ENCODE measurements around the gene SUPT20HL1. TPM values are rescaled to one million over a fixed set of nuclear protein-coding genes. Genes with fewer than 3 reads are reported as not detected.

The SUPT20HL1 gene
- total RNA-seq, 2 donors from 2014 or later, result not detected

DNA sequence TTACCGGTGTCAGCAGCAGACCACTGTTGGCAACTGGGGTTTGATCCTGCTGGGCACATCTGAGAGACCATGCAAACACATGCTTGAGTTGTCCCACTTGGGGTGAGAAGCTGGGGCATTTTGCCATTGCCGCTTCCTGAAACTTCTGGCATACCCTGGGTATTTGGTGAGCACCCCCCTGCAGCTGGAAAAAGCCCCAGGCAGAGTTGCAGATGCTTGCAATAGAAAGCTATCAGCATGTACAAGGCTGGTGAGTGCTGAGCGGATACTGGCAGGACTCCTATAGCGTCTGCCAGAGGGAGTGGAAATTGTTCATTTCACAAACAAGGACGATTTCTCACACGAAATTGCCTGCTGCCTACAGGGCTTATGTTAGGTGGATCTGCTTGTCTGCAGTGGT, 32.3 kb downstream of the SUPT20HL1 start:
- no peaks in the 10 kb centered on the region for H3K9me3 Mint-ChIP-seq
- no peak for ATAC-seq (replicated peaks in 1 of 2)
- no peaks in the 10 kb centered on the region for H3K36me3 Mint-ChIP-seq (ENCODE audit: insufficient read depth in 2 of 2)
- no peaks in the 10 kb centered on the region for H3K4me1 Mint-ChIP-seq (ENCODE audit: low read depth)
- H3K27me3 Mint-ChIP-seq (ENCODE audit: low read depth), result peaks cover 52% of the 10 kb centered on the region
- H3K4me3 Mint-ChIP-seq, result no peak overlapping the region
- no peak for DNase-seq
- no peak overlapping the region for H3K27ac Mint-ChIP-seq

DNA sequence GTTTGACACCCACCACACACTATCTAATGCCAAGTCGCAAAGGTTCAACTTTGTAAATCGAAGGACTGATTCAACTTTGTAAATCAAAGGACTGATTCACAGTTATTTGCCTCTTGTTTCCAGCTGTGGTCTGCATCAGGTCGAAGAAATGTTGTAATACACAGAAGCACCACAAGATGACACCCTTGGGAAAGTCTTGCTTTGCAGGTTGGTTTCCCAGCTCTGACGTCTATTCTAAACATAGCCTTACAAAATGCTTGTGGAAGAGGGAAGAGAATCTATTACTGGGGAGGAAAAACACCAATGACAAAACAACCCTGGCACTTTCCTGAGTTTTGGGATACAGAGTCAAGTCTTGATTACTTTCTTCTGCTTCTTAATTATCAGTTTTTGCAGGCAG, 35.3 kb downstream of the SUPT20HL1 start:
- peaks cover 54% of the 10 kb centered on the region for H3K27me3 Mint-ChIP-seq (ENCODE audit: low read depth)

DNA sequence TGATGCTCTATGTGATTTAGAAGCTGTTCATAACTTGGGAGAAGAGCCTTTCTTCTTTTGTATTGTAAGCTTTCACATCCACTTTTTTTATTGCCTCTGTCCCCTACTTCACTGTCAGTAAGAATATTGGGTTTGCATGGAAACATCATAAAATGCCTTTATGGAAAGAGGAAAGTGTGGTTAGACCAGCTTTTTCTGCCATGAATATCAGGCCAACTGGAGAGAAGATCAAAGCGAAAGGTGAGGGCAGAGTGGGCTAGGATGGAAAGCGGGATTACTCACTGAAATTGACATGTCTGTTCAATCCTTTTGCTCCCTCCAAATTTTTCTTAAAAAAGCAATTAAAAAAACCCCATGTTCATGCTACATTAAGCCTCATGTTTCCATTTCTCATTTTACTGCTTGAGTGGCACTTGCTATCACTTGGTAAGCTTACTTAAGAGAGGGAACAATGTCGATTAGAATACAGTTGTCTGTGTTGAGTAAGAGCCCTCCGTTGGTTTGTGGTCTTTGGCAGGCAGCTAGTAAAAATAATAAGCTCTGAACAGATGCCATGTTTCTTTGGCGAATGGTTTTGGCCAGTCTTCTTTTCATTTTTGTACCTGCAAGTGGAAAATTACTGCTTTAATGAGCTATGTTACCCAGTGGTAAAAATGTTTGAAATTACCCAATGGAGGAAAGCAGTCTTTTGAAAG, 35.9 kb downstream of the SUPT20HL1 start:
- Mint-ChIP-seq H3K36me3 (ENCODE audit: insufficient read depth in 2 of 2) (no peaks in the 10 kb centered on the region), H3K27ac (peak overlapping the region; percentile 5), H3K27me3 (ENCODE audit: low read depth) (peaks cover 50% of the 10 kb centered on the region), H3K4me3 (no peak overlapping the region), H3K4me1 (ENCODE audit: low read depth) (no peaks in the 10 kb centered on the region), H3K9me3 (no peaks in the 10 kb centered on the region)
- no peak for DNase-seq
- ATAC-seq (replicated peaks in 1 of 2), result no peak

More for the DNA sequence above, 35.3 kb downstream of the SUPT20HL1 start:
- Mint-ChIP-seq H3K36me3 (ENCODE audit: insufficient read depth in 2 of 2) (no peaks in the 10 kb centered on the region), H3K27ac (peak overlapping the region; percentile 5), H3K9me3 (no peaks in the 10 kb centered on the region), H3K4me1 (ENCODE audit: low read depth) (no peaks in the 10 kb centered on the region), H3K4me3 (no peak overlapping the region)
- DNase-seq, result peak; percentile 45 to 56
- peak; percentile 63 to 71 for ATAC-seq (replicated peaks in 1 of 2)

DNA sequence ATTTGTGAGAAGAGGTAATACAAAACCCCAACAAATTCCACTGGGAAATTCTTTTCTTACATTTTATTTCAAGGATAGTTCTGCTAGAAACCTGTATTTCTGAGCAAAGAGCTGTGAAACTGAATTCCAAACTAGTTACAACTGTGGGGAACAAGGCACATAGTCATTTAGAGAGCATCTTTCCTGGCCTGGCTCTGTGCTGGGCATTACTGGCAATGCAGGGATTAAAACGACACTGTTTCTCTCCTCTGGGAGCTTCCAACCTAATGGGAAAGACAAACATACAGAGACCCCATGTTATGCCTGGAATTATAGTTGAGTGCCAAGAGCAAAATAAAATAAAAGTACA, 36.5 kb downstream of the SUPT20HL1 start:
- Mint-ChIP-seq H3K9me3 (no peaks in the 10 kb centered on the region), H3K4me1 (ENCODE audit: low read depth) (no peaks in the 10 kb centered on the region), H3K27ac (no peak overlapping the region), H3K4me3 (no peak overlapping the region), H3K27me3 (ENCODE audit: low read depth) (peaks cover 45% of the 10 kb centered on the region), H3K36me3 (ENCODE audit: insufficient read depth in 2 of 2) (no peaks in the 10 kb centered on the region)
- ATAC-seq (replicated peaks in 1 of 2), result no peak
- no peak for DNase-seq

DNA sequence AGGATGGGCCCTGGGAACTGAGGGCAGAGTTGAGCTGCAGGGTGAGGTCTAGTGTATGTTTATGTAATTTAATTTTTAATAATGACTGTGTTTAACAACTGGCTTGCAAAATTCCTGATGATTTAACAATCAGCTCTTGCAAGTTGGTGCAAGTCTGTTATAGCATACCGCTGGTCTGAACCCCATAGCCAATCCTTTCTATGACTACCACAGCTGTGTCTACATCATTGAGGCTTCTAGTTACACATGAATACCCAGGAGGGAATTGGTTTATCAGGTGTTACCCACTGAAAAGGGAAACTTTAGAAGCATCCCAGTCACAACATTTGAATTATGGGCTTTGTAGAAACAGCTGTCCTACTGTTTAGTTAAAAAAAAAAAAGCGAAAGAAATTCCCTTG, 38.3 kb downstream of the SUPT20HL1 start:
- Mint-ChIP-seq H3K36me3 (ENCODE audit: insufficient read depth in 2 of 2) (no peaks in the 10 kb centered on the region), H3K4me3 (no peak overlapping the region), H3K9me3 (no peaks in the 10 kb centered on the region), H3K27ac (no peak overlapping the region), H3K4me1 (ENCODE audit: low read depth) (no peaks in the 10 kb centered on the region), H3K27me3 (ENCODE audit: low read depth) (peaks cover 32% of the 10 kb centered on the region)
- ATAC-seq (replicated peaks in 1 of 2) (no peak), DNase-seq (no peak)

DNA sequence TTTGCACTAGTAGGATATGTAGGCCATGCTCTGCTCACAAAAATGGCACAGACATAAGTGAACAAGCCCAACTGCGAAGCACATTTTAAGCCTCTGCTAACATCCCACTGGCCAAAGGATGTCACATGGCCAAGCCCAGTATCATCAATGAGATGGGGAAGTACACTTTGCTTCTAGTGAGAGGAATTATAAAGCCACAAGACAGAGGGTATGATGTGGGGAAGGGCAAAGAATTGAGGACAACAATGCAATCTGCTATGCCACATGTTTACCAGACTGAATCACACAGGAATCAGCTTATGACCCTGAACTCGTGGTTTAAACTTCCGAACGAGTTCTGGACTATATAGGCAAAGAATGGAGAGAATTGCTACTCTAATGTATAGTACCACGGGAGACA, 39.1 kb downstream of the SUPT20HL1 start:
- H3K36me3 Mint-ChIP-seq (ENCODE audit: insufficient read depth in 2 of 2), result no peaks in the 10 kb centered on the region
- H3K9me3 Mint-ChIP-seq, result no peaks in the 10 kb centered on the region
- no peak for DNase-seq
- ATAC-seq (replicated peaks in 1 of 2), result no peak
- H3K4me3 Mint-ChIP-seq, result no peak overlapping the region
- no peak overlapping the region for H3K27ac Mint-ChIP-seq
- H3K4me1 Mint-ChIP-seq (ENCODE audit: low read depth), result no peaks in the 10 kb centered on the region
- H3K27me3 Mint-ChIP-seq (ENCODE audit: low read depth), result peaks cover 24% of the 10 kb centered on the region

DNA sequence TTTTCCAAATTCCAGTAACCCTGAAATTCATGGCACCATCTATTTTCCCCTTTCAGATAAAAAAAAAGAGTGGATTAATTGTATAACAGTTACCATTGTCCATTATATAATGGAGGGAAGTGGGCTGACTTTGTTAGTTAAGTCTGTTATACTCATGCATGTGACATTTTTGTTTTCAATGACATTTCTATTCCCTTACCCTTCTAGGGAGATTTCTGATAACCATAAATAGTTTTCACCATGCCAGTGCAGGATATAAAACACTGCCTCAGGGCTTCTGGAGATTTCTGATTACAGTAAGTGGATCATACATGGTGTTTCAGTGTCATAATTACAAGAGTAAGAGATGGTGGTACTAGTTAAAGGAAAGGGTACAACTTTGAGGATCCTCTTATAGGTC, 45.5 kb downstream of the SUPT20HL1 start:
- DNase-seq, result no peak
- Mint-ChIP-seq H3K4me3 (no peak overlapping the region), H3K4me1 (ENCODE audit: low read depth) (no peaks in the 10 kb centered on the region), H3K9me3 (no peaks in the 10 kb centered on the region), H3K27ac (no peak overlapping the region), H3K27me3 (ENCODE audit: low read depth) (peaks cover 22% of the 10 kb centered on the region), H3K36me3 (ENCODE audit: insufficient read depth in 2 of 2) (no peaks in the 10 kb centered on the region)
- ATAC-seq (replicated peaks in 1 of 2), result no peak

Other genes with a start within 250 kb of the SUPT20HL1 start
- 10 to 100 TPM; 47.2 to 78.6 TPM for gene ZFX, start 210.9 kb upstream of the SUPT20HL1 start, total RNA-seq
- not detected for gene SUPT20HL2, start 46.6 kb upstream of the SUPT20HL1 start, total RNA-seq
- 10 to 100 TPM; 26.0 to 31.7 TPM for gene PDK3, start 104.6 kb downstream of the SUPT20HL1 start, total RNA-seq

All from activated T-cell treated with anti-CD3 and anti-CD28 coated beads, Interleukin-2, amount 50 U/mL, for 72 hours (primary cell).